SK-MEL-5 (cell line): ENCODE results near the gene XPC. TPM values are rescaled to one million over a fixed set of nuclear protein-coding genes. Genes with fewer than 3 reads are reported as not detected.

ENCODE experiments used
- DNase-seq: peaks from one replicate; pipeline ENCODE4 v3.0.0-alpha.2; 2016; ENCODE audit warnings: low read depth, low spot score
- in situ Hi-C: cut with HindIII; loops from 2 replicates; pipeline ENCODE4 v1.10.0; 2016; ENCODE audit warnings: low sequenced_read_pairs, high pct_unique_total_duplicates, low pct_unique_long_range_greater_than_20kb
- total RNA-seq: library from RNA; depleted of rRNA; stranded (reverse); fragments of >200 nt; shearing (Covaris generic); gene quantifications from 2 replicates; pipeline ENCODE4 v1.2.3, GENCODE V29; 2014

XPC gene
- total RNA-seq, 1 experiment from 2014 or later = 25.9 TPM

DNA sequence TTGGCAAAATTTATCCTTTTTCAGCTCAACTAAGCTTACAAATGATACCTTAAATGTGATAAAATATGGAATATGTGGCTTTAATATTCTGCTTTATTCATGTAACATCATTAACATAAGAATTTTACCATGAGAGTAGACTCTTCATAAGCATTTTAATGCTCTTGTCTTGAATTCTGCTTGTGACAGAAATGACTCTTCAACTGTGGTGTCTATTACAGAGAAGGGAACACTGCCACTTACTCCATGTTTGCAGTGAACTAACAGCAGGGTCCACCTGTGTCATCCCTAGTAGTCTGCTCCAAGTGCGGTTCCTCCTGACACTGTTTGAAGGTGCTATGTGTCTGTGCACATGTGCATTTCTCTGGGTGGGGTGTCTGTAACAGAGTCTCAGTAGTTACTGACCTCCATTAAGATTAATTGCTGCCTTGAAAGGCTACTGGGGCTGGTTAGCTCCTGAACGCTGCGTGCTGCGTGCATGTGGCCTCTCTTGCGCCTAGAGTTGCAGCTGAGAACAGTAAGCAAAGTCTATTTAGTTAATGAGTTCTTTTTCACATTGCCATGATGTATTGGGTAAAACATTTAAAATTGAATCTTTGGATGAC is 8.6 kb upstream of the XPC start:
- in situ Hi-C loops = no loop called here
- no peak for DNase-seq

DNA sequence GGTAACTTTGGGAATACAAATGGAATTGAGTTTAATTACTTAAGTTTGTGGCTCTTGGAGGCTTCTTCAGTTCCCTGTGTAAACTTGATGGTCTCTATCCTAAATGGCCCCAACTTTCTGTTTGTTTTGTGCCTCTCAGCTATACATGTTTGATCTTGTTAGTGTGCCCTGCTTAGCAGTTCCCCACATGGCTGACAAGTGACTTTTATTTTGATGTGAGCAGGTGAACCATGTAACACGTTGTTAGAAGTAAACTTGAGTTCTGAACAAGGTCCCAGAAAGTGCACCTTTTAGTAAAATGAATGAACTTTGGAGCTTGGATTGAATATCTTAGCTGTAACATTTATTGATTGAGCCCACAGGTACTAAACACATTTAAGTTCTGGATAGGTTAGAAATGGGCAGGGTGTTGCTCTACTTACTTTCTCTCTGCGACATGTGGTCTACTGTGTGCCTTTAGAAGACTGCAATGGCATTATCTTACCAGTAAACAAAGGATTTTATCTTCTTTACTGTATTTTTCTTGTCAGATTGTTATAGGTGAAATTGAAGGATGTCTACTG is 4.7 kb upstream of the XPC start:
- in situ Hi-C loops = no loop called here
- no peak for DNase-seq

DNA sequence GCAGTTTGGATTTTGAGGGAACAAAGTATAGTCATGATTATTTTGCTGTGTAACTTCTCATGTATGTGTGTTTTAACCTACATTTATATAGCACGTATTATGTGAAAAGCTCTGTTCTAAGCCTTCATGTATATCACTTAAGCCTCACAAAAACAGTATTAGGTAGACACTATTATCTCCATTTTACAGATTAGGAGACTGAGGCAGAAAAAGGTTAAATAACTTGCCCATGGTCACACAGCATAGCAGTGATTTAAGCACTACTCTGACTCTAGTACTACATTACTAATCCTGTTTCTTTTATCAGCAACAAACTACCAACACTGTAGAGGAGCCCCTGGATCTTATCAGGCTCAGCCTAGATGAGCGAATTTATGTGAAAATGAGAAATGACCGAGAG is 2.9 kb upstream of the XPC start:
- in situ Hi-C loops = no loop called here

DNA sequence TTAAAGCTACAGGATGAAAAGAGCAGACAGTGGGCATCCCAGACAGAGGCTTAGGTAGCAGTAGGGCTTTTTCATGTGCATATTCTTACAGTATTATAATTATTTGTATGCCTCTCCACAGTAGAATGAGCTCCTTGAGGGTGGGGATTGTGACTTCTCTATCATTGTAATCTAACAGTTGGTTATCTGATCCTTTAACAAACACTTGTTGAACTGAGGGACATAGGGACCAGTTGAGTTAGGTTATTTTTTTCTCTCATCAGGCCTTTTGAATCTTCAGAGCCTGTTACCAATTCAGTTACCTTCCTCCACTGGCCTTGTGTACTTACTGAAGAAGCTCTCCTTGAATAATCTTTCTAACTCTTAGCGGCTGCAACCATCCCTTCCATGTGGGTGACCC is 1.4 kb upstream of the XPC start:
- DNase-seq = no peak
- in situ Hi-C loops = no loop called here

More for the DNA sequence above, 2.9 kb upstream of the XPC start:
- no peak for DNase-seq

DNA sequence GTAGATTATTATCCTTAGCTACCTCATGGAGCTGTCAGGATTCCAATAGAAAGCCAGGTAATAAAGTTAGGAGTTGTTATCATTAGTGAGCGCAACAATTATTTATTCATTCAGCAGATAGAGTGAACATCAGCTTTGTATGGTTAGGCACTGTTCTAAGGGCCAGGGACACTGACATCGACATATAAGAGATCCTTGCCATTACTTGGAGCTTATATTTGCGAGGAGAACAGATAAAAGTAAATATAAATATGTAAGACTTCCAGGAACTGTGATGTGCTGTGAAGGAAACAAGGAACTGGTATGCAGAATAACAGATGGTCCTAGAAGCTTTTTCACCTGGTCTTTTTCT is 689 bp upstream of the XPC start:
- DNase-seq = no peak
- in situ Hi-C loops = no loop called here

DNA sequence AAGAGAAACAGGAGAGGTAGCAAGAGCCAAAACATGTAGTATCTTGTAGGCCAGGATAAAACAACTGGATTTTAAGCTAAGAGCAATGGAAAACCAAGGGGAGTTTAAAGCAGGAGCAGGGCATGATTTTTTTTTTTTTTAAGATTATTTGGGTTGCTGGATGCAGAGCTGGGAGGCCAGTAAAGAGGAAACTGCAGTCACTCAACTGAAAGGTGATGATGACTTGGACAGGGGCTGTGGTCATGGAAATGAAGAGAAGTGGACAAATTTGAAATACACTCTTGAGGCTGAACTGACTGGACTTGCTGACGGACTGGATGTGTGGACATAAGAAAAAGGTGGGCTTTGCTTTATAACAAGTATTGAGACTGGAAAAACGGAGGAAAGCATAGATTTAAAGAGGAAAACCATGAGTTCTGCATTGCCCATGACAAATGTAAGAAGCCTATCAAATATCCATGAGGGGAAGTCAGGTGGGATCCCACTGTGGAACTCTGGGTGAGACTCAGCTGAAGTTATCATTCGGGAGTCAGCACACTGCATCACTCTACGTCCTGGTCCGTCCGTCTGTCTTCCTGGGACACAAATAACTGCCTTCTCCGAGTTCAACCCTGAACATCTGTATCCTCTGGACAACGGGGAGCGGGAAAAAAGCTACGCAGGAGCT is 688 bp downstream of the XPC start:
- in situ Hi-C loops = no loop called here
- peak; percentile 2 for DNase-seq

DNA sequence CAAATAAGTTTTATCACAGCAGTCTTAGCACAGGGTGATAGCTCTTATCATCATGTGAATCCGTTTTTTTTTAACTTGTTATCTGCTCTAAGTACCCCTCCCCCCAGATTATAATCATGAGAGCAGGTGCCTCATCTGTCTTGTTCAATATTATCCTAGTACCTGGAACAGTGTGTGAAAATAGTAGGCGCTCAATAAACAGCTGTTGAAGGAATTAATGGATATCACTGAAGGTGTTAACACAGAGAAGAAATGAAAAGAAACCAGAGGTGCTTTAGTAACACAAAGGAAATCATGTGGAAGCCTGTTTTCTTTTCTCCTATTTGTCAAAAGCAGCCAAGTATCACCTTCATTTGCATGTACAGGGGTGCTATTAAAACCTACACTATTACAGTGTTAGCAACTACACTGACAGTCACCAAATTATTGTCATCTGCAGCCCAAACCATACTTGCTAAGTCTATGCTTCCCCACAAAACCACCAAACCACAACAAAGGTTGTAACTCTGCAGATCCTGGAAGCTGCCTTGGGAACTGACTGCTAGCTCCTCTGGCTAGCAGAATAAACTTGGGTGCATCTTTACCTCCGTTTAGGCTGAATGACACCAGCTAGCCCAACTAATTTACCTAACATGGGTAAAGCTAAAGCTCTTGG is 2.9 kb downstream of the XPC start:
- DNase-seq = no peak
- in situ Hi-C loops = no loop called here

DNA sequence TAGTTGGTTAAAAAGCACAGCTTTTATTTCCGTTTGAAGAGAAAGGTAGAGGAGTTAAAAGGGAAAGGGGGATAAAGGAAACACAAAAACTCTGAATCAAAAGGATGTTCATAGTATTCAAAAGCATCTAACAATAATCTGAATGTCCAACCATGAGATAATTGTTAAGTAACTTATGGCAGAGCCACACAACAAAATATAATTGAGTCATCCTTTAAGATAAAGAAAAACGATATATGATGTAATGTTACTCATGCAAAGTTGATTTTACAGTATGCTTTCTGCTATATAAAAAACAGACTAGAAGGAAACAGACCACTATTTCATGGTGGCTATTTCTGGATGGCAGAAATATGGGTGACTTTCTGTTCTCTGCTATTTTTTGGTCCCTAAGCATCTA is 3.9 kb downstream of the XPC start:
- no peak for DNase-seq
- in situ Hi-C loops = no loop called here

DNA sequence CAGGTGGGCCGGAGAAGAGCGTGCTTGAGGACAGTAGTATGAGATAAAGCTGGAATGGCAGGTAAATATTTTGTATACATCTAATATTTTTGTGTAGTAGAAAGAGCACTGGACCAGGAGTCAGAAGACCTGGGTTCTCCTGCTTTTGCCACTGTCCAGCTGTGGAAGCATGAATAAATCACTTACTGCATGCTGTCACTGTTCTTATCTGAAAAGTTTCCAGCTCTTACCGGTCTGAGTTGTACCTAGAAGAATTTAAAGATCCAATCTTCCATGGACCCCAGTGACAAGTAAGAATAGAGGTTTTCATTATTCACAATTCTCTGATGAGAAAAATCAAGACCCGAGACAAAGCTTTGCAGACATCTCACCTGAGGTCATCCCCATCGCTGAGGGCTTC is 5.9 kb downstream of the XPC start:
- no peak for DNase-seq
- in situ Hi-C loops = no loop called here

DNA sequence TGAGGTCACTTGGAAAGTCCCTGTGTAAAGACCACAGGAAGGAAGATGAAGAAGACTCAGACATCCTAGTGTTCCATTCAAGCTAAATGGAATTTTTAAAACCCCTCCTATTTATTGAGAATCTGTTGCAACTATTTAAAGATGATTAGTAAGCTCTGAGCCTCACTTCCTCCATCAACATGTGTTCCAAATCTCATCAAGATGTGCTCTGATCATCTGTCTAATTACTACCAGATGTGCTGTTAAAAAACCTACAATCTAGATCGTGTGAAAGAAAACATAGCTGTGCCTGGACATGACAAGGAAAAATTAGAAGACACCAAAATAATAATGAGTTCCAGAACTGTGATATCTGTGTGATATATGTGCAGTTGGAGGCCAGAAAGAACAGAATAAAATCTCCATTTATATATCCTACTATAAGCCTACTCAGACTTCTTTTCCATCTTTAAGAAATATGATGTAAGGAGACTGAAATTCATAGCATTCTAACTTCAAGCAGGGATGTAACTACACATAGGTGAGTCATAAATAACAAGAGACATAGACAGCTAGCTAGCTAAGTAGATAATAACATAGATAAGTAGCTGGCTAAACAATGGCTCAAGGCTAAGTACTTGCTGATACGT is 7.8 kb downstream of the XPC start:
- in situ Hi-C loops = no loop called here
- DNase-seq = no peak

DNA sequence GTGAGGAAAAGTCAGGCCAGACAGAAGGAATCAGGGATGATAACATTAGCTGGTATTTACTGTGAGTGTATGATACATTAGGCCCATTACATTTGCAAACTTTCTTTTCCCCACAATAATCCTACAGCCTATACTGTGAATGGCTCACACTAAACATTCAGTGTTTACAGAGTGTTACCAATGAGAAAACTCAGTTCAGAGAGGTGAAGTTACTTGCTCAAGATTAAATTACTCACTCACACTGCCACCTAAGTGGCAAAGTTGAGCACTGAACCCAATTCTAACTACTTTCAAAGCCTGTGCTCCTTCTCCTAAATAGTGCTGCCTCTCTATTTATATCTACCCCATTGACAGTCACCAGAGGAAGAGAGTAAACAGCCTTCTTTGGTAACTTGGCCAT is 8.5 kb downstream of the XPC start:
- in situ Hi-C loops = no loop called here
- DNase-seq = no peak

DNA sequence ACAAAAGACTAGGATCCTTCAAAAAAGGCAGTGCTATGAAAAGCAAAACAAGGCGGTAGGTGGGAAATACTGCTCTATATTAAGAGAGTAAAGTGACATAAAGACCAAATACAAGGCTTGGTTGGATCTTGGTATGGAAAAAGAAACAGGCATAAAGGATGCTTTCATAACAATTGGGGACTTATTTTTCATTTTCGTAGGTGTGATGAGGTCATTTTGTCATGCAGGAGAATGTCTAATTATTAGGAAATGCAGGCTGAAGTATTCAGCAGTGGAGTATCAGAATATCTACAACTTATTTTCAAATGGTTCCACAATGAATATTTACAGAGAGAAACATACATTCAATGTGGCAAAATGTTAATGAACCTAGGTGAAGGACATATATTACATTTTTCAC is 9.0 kb downstream of the XPC start:
- in situ Hi-C loops = no loop called here
- no peak for DNase-seq

DNA sequence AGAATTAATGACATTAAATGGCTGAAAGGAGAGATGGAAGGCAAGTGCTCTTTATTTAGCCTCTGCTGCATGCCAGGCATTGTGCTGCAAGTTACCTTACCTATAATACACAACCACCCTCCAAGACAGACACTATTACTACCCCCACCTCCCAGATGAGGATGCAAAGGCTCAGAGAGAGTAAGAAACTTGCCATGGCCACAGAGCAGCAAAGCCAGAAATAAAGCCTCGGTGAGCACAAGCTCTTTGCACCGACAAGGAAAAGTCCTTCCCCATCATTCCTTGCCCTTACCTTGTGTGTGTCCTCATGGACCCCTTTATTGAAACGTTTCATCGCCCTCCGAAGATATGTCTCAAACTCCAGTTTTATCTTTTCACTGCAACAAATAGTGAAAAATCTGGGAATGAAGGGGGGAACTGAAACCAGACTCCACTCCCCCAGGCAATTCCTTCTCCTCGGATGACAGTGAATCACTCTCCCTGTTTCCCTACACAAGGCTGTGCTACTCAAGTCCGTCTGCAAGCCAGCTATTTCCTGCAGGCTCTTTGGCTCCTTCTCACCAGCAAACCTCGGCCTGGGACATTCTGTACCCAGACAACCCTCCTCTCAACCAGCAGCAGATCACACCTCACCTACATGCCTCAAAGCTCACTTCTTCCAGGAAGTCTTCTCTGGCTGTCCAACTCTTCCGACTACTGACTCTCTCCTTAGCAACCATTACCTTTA is 11.4 kb downstream of the XPC start:
- in situ Hi-C loops = no loop called here
- DNase-seq = peak; percentile 38

DNA sequence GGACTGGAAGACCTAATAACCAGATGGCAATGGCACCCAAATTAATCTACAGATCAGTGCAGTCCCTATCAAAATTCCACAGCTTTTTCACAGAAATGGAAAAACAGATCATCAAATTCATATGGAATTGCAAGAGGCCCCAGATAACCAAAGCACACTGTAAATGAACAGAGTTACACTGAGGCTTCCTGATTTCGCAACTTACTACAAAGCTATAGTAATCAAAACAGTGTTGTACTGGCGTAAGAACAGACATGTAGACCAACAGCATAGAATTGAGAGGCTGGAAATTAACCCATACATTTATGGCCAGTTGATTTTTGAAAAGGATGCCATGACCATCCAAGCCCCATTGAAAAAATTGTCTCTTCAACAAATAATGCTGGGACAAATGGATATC is 16.2 kb downstream of the XPC start:
- in situ Hi-C loops = no loop called here
- no peak for DNase-seq

DNA sequence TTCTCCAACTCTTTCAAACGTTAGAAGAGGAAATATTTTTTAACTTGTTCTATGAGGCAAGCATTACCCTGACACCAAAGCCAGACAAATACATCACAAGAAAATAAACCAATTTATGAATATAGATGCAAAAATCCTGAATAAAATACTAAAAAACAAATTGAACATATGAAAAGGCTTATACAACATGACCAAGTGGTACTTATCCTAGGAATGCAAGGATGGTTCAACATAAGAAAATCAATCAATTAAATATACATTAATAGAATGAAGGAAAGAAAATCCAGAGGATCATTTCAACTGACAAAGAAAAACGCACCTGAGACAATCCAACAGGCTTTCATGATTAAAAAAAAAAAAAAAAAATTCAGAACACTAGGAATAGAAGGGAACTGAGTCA is 17.1 kb downstream of the XPC start:
- DNase-seq = no peak
- in situ Hi-C loops = no loop called here

DNA sequence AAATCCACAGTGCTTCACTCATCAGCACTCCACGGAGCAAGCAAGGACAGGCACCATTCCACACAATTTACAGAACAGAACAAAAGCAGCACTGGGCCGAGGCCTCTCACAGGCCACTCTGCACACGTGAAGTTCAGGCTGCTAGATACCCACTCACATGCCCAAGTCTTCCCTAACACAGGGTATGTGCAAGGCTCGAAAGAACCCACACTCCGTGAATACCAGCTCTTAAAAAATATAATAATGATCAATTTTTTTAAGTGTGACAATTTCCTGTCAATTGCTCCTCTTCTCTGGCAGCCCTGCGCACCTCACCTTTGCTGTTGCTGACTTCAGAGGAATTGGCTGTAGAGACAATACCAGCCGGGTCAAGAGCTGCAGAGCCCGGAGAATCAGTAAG is 19.0 kb downstream of the XPC start:
- in situ Hi-C loops = no loop called here
- no peak for DNase-seq

DNA sequence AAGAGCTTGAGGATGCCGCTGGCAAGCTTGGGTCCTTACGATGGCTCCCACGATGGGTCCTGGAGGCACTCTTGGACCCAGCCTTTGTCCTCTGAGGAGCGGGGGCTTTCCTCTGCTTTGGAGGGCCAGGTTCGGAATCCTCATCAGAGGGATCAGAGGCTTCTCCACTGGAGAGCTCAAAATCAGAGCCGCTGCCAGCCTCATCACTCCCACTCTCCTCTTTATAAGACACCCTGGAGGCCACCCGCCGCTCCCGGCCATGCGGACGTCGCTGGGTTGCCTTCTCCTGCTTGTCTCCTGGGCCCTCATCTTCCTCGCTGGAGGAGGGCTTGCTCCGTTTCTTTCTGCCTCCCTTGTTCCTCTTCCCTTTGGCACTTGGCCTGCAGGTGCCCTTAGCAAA is 20.0 kb downstream of the XPC start:
- DNase-seq = no peak
- in situ Hi-C loops = no loop called here

DNA sequence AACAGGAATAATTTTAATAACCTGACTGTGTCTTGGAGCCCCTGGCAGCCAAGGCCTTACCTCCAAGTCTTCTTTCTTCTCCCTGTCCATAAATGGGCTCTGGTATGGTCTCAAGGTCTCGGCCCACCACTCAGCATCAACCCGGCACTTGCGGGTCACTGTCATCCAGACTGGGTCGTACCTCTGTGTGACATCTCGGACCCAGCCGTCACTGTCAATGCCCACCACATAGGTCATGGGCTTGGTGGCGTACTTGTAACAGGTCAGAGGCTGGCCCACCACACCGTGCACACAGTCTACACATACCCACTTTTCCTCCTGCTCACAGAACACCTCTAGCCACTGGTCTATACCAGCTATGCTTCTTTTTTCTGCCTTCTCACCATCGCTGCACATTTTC is 20.4 kb downstream of the XPC start:
- in situ Hi-C loops = no loop called here
- DNase-seq = no peak
